DND-41 (cell line): ENCODE measurements around the gene NMBR.

ENCODE experiments used
- CTCF ChIP-seq: IDR thresholded peaks from 2 replicates; pipeline ENCODE4 v1.5.1; 2012; ENCODE audit warnings: borderline replicate concordance, low read length, moderate library complexity, mild to moderate bottlenecking; ENCODE audit not compliant: poor library complexity, severe bottlenecking; ENCODE audit errors: extremely low read depth
- EZH2 ChIP-seq: IDR thresholded peaks from 3 replicates; pipeline ENCODE4 v1.6.1; 2012; ENCODE audit warnings: borderline replicate concordance, low read depth, mild to moderate bottlenecking, moderate library complexity, low read length, inconsistent platforms; ENCODE audit not compliant: severe bottlenecking

- no peak for TF ChIP-seq CTCF
- TF ChIP-seq EZH2, result no peak
These were observed 14.3 kb downstream of the NMBR start, which contains the start of gene GJE1 for GRCh38 chr6:142132625-142133024.
